NCI-H1105 (cell line): ENCODE data around the gene ULK3.
"Not testable (repeated sequence)": the region's sequence is repeated elsewhere in the genome, so short reads cannot be mapped to it uniquely, and the experiment has no call there.

Experiments used
- DNase-seq: peaks from one replicate; lab custom pipeline; 2025; lab: John Stamatoyannopoulos, UW

ULK3 gene, protein sequence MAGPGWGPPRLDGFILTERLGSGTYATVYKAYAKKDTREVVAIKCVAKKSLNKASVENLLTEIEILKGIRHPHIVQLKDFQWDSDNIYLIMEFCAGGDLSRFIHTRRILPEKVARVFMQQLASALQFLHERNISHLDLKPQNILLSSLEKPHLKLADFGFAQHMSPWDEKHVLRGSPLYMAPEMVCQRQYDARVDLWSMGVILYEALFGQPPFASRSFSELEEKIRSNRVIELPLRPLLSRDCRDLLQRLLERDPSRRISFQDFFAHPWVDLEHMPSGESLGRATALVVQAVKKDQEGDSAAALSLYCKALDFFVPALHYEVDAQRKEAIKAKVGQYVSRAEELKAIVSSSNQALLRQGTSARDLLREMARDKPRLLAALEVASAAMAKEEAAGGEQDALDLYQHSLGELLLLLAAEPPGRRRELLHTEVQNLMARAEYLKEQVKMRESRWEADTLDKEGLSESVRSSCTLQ

DNA sequence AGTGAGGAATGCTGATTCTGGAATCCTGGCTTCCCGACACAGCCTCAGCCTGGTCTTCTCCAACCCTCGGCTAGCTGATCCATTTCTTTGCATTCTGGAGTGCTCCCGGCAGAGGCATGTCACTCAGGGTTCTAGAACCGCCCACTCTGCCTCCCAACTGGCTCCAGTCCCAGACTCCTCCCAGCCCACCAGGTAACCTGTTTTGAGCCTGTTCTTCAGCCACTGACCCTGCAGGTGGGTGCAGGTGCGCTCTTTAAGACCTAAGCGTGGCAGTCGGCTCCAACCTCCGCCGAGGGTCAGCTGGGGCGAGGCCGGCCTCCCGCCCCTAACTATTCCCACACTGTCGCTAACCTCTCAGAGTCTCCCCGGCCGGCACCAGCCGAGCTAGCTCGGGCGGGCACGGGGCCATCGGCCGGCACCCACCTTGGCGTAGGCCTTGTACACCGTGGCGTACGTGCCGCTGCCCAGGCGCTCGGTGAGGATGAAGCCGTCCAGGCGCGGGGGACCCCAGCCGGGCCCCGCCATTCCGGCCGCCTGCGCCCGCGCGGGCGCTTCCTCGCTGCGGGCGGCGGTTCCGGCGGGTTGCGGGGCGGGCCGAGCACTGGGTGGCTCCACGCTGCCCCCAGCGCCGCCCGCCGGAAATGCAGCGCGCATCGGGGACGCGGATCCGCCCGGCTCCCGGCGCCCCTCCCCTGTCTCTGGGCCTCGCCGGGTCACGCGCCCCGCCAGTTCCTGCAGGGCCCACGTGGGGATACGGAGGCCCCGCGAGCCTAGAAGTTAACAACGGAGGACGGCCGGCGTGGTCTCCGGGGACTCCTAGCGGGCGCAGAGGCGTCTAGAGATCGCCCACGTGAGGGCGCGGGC is at the start of gene ULK3:
ULK3 (minus strand) TSS at position 576 of the 864 bp plus-strand sequence; CDS start at position 525, 51 bp downstream.
- peak; percentile 70 for DNase-seq

DNA sequence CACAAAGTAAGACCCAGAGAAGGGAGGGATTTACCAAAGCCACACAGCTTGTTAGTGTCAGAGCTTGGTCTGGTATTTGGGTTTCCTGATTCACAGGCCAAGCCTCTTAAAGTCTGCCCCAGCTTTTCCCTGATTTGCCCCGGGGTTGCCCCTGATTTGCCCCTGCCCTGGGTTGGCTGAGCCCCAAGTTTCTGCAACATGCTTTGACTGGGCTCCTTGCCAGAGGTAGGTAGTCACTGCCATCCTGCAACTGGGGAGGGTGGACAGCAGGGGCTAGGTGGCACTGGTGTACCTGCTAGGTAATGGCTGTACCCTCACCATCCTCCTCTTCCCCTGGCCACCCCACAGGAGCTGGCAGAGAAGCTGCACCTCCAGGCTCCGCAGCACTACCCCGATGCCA is 49.4 kb upstream of the ULK3 start:
- DNase-seq = no peak

DNA sequence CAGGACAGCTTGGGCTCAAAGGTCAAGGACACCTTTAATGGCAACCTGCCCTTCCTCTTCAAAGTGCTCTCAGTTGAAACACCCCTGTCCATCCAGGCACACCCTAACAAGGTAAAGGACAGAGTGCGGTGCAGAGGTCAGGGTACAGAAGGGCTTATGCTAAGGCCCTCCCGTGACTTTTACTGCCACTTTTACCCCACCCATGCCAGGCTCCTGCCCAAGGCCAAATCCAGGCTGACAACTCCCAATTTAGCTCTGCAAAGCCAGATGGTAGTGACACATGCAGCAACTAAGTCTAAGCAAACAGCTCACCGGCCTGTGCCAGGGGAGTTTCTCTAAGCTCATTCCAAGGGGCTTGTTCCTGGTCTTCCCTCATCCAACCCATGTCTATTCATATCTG is 48.5 kb upstream of the ULK3 start:
- no peak for DNase-seq

DNA sequence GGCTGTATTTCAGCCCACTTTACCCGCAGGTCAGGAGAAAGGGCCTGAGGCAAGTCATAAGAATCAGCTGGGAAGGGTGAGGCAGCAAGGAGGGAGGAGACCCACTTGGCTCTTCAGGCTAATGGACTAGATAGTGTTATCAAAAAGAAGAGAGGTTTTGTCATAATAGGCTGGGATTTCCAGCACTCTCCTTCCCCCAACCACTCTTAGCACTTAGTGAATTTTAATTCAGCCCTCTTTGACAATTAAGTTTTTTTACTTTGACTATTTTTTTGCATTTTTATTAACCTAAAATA is 47.7 kb upstream of the ULK3 start:
- DNase-seq = no peak

DNA sequence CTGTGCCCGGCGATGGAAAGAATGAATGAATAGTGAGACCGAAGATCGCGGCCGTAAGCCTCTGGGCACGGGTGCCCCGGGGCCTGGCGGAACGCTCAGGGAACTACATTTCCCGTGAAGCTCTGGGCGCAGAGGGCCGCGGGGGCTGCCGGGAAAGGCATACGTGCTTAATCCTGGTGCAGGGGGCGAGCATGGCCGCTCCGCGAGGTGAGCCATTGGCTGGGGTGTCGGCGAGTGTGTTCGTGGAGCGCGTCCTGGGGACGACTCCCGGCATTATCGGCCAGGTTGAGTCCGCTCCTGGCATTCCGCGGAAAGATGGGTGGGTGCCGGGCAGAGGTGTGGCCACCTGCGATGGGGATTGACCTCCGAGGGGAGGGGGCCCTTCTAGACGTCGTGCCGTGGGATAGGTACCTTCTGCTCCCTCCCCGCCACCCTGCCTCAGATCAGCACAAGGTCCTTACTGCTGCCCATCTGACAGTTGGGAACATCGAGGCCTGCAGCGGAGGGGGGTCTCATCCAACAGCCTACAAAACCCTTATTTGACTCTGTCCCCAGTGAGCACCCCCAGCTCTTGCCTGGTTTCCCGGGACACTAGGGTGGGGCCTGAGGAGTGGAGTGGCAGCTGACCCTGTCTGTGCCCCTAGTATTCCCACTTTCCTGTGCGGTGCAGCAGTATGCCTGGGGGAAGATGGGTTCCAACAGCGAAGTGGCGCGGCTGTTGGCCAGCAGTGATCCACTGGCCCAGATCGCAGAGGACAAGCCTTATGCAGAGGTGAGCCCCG is 47.1 kb upstream of the ULK3 start, which contains the start of gene MPI:
MPI (plus strand) TSS at position 160 of the 782 bp plus-strand sequence; CDS start at position 192, 32 bp downstream.
- peak; percentile 61 for DNase-seq

DNA sequence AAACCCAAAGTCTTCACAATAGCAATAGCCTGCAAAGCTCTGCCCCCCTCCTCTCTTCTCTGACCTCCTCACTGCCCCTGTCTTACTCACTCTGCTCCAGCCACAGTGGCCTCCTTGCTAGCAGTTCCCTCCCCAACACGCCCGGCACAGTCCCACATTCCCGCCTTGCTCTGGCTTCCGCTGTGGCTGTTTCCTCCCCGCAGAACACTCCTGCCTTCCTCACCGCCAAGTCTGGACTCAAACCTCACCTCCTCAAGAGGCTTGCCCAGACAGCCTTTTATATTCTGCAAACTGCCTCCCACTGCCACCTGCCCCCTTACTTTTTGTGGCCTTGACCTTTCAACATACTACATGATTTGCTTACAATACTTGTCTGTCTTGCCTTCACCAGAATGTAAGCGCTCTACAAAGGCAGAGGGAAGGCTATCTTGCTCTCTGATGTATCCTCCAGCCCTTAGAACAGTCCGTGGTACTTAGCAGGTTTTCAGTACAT is 46.5 kb upstream of the ULK3 start:
- no peak for DNase-seq

DNA sequence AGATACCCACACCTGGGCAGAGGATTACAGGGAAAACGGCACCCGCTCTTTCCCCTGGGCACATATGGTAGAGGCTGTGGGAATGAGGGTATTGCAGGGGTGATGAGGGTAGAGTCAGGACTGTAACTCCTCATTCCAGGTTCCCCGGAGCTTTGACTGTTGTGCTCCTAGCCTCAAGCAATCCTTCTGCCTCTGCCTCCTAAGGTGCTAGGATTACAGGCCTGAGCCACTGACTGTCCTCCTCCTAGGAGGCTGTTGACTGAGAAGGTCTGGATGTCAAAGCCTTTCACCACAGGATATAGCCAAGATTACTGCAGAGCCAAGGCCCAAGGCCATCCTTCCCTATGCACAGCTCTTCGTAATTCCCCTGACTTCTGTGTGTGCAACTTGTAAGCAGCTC is 45.8 kb upstream of the ULK3 start:
- no peak for DNase-seq

DNA sequence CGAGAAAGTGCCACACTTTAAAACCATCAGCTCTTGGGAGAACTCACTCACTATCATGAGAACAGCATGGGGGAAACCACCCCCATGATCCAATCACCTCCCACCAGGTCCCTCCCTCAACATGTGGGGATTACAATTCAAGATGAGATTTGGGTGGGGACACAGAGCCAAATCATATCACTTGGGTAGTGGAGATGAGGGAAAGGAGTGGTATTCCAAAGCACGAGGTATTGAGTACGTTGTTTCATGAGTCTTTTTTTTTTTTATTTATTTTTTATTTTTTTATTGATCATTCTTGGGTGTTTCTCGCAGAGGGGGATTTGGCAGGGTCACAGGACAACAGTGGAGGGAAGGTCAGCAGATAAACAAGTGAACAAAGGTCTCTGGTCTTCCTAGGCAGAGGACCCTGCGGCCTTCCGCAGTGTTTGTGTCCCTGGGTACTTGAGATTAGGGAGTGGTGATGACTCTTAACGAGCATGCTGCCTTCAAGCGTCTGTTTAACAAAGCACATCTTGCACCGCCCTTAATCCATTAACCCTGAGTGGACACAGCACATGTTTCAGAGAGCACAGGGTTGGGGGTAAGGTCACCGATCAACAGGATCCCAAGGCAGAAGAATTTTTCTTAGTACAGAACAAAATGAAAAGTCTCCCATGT is 44.7 kb upstream of the ULK3 start:
- not testable (repeated sequence) for DNase-seq

DNA sequence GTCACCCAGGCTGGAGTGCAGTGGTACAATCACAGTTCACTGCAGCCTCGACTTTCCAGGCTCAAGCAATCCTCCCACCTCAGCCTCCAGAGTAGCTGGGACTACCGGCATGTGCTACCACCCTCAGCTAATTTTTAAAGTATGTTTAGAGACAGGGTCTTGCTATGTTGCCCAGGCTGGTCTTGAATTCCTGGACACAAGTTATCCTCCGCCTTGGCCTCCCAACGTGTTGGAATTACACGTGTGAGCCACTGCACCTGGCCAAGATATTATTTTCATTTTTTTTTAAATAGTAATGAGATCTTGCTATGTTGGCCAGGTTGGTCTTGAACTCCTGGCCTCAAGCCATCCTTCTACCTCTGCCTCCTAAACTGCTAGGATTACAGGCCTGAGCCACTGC is 42.5 kb upstream of the ULK3 start:
- no peak for DNase-seq

DNA sequence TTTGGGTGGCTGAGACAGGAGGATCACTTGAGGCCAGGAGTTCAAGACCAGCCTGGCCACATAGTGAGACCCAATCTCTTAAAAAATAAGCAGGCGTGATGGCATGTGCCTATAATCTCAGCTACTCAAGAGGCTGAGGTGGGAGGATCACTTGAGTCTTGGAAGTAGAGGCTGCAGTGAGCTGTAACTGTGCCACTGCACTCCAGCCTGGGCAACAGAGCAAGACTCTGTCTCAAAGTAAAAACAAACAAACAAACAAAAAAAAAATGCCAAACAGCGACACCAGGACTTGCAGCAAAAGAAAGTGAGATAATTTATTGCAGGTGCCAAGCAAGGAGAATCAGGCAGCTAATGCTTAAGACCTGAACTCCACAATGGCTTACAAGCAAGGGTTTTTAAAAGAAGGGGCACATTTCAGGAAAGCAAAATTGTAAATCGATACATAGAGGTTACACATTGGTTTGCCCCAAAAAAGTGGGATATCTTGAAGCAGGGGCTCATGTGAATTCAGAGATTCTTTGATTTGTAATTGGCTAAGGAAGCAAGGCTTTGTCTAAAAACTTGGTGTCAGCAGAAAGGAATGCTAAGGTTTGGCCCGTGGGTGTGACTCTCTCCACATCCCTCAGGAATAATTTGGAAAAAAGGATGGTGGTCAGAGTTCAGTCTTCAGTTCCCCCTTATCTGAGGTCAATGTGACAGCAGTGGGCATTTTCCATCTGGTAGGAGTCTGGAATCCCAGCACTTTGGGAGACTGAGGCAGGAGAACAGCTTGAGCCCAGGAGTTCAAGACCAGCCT is 41.7 kb upstream of the ULK3 start:
- DNase-seq = no peak

DNA sequence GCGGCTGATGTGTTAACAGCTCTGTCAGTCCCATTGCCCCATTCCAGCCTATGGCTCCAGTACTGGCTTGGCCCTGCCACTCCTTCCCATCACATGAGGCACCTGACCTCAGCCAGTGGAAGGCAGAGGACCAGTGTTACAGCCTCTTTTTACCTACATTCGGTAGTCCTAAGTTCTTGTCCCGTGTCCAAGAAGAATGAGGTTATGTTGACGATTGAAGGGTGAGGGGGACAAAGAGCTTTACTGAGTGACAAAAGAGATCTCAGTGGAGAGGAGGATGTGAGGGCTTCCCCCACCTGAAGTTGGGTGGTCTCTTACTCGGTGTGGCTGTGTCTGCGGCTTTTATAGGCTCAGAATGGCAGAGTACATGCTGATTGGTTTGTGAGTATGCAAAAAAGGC is 39.6 kb upstream of the ULK3 start:
- DNase-seq = no peak

DNA sequence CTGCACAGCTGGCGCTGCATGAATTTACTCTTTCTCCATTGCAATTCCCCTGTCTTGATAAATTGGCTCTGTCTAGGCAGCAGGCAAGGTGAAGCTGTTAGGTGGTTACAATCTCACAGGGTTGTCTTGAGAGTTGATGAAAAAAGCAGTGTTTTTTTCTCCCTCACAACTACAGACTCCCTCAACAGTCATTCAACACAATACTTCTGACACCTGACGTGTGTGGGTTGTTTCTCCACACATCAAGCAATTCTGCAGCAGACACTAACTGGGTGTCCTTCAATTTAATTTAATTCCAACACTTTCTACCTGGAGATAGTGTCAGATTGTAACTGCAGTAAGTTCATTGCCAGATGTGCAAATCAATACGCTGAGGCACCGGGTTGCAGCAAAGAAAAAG is 35.3 kb upstream of the ULK3 start:
- no peak for DNase-seq

DNA sequence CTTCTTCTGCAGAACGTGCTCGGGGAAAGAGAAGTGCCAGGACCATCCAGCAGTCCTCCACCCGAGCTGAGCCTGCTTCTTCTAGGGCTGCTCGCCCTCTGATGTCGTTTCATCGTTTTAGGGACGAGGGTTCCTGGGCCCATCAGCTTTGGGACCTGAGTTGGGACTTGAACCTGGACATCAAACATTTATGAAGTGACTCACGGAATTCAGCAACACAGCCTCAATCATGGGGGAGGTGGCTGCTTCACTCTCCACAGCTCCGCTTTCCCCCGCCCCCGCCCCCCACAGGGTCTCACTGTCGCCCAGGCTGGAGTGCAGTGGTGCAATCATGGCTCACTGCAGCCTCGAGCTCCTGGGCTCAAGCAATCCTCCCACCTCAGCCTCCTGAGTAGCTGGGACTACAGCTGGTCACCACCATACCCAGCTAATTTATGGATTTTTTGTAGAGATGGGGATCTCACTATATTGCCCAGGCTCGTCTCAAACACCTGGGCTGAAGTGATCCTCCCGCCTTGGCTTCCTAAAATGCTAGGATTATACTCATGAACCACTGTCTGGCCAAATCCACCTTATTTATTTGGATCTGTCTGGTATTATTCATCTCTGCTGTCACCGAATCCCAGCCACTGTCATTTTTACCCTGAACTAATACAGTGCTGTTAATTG is 30.9 kb upstream of the ULK3 start:
- no peak for DNase-seq

DNA sequence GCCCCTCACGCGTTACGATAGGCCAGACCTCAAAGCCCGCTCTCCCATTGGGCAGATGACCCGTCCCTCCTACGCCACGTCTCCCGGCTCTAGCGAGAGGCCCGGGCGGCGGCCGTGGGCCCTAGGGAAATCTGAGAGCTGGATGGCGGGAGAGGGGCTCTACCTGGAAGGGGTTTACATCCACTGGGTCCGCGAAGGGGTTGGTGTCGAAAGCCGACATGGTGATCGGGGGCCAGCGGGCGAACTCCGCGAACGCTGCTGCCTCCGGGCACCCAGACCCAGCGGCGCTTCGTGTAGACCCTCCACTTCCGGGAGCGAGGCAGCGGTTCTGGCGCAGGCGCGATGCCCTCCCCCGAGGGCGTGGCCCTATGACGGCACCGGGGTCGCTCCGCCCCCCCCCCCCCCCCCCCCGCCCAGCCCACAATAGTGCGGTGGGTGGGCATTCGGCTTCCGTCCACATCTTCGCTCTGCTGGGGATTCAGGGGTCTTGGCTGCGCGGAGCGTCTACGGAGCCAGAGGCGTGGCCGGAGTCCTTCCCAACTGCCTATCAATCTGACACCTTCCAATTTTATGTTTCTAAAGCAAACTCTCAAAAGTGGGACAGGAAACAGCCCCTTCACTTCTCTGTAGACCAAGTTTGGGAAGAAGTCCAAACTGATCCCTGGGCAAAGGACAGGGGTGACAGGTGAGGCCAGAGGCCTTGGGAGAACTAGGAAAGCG is 30.2 kb upstream of the ULK3 start, which contains the start of gene SCAMP2:
SCAMP2 (minus strand) TSS at position 330 of the 720 bp plus-strand sequence; CDS start at position 220, 110 bp downstream.
- peak; percentile 83 for DNase-seq

DNA sequence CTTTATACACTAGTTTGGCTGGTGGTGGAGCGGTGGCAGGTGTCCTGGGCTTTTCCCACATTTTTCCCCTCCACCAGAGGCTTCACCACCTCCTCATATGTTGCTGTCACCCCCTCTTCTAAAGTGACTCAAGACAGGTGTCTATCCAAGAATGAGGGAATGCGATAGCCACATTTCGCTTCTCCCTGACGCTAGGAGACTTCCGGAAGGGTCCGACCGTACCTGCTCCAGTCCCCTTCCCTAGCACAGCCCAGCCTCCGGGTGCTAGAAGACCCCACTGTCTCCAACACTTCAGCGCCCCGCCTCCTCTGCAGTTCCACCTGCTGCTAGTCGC is 29.7 kb upstream of the ULK3 start:
- no peak for DNase-seq

DNA sequence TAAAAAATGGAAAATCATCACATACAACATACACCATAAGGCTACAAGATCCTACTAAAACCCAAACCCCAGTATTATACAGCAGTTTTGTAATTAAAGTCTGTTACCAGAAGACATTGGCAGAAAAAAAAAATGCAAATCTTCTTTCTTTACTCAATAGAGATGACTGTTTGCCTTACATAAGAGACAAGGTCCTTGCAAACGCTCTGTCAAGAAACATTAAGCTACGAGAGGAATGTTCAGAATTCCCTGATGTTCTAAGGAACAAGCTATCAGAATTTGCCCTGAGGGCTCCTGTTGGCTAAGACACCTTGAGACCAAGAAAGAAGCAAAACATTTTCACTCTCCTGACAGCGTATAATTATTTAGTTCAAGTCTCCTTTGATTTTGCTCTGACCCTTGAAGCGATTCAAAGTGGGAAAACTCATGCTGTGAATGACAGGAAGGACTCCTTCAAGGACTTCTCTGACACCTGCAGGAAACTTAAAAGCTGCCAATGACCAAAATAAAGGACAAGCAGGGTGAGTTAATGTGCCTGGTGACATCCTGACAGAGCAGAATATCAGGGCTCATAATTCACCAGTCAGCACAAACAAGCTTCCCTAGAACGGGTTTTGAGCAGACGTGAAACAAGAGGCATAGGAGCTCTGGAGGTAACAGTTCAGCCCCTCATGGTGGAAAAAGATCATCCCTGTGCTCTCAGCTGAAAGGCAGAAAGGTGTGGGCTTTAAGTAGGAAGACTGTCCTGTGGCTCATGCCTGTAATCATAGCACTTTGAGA is 27.7 kb upstream of the ULK3 start:
- no peak for DNase-seq

DNA sequence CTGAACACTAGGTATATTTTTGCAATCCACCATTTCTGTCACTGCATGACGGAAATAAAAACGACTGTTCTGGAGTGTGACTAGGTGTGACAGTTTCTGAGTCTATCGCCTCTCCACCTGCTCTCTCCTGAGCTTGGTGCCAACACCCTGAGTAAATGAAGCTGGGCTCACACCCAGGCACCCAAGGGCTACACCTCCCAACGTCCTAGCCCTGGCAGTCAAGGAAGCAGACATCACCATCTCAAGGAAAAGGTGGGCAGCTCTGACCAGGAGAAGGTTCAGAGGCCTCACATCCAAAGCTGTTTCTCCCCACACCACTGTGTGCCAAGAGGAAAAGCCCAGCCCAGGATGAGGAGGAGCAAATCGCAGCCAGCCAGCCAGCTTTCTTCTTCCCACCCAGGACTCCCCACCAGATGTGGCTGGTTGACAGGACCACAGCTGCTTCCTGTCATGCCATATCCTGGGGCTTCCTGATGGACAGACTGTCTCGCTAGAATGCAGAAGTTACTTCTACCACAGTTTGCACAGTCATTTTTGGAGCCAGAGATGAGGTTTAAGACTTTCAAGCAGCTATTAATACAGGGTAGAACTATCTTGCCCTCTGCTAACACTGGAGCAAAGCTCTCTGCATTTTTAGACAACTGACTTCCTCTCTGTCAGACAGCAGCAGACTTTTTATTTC is 26.9 kb upstream of the ULK3 start:
- no peak for DNase-seq

DNA sequence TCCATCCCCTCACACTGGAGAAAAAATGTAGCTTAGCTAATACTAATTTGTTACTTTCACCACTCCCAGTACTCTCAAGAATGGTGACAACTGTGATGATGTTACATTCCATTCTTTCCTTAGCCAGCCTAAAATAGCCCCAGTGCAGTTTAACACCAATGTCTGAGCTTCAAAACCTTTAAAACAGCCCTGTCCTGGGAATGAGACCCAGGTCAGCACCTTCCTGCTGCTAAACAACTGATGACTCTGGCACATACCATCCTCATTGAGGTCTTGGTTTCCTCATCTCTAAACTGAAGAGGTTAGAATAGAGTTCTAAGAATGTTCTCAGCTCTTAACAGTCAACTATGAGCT is 26.4 kb upstream of the ULK3 start:
- no peak for DNase-seq
